ENCODE measurements around the gene DISP2.

DISP2 gene

DNA sequence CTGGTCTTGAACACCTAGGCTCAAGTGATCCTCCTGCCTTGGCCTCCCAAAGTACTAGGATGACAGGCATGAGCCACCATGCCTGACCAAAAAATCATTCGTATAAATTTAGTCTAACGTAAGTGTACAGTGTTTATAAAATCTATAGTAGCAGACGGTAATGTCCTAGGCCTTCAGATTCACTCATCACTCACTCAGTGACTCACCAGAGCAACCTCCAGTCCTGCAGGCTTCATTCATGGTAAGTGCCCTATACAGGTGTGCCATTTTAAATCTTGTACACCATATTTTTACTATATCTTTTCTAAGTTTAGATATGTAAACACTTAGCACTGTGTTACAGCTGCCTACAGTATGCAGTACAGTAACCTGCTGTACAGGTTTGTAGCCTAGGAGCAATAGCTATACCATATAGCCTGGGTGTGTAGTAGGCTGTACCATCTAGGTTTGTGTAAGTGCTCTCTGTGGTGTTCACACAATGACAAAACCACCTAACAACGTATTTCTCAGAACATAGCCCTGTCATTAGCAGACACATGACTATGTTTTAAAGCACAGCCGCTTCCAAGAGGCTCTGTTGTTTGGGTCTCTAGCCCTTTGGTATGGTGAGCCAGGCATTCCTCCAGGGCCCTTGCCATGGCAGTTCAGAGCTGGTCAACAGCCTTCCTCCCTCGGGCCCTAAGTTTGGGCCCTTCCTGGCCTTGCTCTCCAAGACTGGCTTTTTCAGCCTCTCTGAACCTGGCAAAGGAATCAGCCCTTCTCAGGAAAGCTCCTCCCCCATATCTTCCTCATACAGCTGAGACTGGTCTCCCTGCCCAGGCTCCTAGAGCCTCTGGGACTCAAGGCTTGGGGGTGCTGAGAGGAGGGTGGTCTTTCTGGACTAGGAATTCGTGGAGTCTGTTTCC, 15.4 kb upstream of the DISP2 start:
- DNase-seq (ENCODE audit: low spot score): no peak

DNA sequence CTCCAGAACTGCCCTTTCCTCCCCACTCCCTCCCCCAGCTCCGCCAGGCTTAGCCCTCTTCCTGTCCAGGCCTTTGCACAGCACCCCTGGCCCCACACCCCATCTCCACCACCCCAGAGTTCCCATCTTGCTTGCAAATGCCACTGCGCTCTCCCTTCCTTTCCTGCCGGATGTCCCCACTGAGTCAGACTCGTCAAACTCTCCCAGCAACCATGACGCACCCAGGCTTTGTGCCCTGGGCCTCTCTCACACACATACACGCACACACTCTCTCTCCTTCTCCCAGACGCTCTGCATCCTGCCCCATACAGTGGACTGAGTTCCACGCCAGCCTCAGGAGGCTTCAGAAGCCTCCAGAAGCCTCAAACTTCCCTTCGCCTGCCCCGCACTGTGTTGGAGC, 14.5 kb upstream of the DISP2 start:
- no peak for DNase-seq (ENCODE audit: low spot score)

DNA sequence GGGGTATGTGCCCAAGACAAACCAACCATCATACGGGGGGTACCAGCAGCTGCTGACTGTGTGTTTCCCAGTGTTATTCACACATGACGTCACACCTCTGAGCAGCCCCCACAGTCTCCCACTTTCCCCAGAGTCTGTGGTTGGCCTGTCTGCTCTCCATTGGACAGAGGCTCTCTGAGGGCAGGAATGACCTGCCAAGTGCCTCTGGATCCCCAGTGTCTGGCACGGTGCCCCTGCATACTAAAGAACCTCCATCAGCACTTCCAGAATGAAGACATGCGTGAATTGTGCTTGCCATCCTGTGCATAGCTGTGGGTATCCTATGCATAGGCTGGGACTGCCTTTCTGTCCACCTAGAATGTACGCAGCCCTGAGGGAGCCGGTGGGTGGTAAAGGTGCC, 13.8 kb upstream of the DISP2 start:
- DNase-seq (ENCODE audit: low spot score): no peak

DNA sequence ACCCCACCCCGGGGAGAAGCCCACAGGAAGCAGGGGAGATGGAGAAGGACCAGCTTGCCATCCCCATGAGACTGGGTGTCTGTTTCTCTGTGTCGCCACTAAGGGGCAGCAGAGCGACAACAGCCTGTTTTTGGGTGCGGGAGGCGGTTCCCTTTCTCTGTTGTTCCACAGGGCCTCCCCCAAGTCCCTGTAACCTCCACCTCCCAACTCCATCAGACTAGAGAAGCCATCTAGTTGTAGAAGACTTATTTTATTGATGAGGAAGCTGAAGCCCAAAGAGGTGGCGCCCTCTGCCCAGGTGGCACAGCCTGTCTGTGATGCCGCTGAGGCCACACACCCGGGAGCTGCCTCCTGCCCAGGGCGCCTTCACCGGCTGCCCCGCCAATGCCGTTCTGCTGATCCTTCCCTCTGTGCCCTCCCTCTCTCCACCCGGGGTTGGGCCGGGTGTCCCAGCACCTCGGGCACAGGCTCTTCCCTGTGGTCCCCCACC, 13.3 kb upstream of the DISP2 start:
- DNase-seq (ENCODE audit: low spot score): no peak

DNA sequence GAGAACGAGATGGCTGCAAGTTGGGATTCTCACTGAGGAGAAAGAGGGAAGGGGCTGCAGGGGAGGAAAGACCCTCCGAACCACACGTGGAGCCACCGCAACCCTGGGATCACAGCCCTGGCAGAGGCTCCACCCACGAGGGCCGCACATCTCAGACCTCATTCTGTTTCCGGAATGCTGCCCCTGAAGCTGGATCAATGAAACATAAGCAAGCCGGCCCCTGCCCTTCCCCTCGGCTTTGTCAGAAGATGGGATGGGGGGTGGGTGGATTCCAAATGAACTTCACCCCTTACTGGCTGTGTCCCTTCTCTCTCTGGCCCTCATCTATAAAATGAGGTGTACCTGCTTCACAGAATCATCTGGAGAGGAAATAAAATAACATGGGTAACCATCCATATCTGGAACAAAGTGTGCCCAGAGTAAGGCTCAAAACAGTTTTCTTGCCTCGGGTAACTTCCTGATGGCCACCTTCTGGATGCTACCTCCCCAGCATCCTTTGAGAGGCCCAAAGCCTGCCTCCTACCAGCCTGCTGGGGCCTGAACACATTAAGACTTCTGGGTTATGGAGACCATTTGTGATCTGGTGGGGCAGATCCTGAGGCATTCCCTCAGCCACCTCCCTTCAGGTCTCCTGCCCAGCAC, 12.7 kb upstream of the DISP2 start:
- DNase-seq (ENCODE audit: low spot score): no peak

DNA sequence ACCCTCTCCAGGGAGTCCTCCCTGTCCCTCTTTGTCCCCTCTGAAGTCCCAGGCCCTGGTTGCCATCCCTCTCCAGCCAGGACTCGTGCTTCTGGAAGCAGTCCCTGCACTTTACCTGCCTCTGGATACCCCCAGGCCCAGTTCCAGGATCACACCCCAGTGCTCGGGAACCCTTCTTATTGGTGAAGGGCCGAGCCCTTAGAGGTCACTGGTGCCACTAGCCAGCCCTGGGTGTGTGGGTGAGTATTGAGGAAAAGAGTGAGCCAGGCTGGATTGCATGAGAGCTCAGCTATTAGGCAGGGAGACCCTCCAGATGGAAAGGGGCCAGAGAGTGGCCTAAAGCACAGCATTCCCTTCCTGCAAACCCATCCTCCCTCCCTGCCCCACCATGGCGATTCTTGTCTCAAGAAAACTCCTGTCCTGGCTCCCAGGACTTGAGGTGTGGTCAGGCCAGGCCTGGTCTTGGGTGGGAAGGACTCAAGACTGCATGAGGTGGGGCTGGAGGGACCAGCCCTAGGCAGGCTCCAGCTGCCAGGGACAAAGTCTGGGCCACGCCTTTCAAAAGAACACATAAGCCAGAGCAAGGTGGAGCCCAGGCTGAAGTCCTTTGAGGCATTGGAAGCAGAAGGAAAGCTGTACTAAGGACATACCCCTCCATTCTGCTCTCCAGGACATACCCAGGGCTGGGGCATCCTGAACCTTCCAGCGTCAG, 12.0 kb upstream of the DISP2 start:
- DNase-seq (ENCODE audit: low spot score): no peak

DNA sequence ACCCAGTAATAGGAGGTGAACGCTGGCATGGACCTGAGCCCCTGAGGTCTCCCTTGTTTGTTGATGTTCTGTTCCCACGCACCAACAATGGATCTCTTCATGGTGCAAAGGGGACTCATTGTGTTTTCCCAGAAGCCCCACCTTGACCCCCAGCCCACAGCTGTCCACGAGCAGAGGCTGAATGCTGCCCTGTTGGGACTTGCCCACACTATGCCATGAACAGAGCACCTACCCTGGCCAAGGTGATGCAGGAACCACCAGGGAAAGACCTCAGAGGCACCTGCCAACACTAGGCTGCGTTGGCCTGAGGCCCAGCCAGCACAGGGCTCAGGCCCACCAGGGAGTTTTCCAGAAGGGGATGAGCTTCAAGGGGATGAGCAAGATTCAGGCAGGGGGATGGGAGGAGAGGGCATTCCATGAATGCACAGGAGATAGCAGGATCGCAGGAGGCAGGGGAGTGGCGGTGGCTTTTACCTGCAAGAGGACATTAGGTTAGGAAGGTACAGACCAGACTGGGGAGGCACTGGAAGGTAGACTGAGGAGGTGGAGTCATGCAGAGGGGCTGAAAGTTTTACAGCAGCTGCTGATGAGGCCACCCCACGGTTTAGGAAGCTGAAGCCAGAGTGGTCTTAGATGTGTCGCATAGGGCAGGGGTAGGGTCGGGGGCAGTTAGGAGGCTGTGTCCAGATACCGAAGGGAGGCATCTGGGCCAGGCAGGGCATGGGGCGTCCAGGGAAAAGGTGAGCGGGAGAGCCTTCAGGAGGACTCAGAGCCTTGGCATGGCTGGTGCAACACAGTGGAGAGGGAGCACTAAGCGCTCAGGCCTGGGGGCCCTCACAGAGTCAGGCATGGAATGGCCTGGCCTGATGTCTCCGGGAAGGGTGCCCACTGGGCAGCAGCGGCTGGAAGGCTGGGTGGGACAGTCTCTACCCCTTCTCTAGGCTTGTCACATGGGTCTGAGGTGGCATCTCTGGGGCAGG, 11.2 kb upstream of the DISP2 start:
- DNase-seq (ENCODE audit: low spot score): no peak

DNA sequence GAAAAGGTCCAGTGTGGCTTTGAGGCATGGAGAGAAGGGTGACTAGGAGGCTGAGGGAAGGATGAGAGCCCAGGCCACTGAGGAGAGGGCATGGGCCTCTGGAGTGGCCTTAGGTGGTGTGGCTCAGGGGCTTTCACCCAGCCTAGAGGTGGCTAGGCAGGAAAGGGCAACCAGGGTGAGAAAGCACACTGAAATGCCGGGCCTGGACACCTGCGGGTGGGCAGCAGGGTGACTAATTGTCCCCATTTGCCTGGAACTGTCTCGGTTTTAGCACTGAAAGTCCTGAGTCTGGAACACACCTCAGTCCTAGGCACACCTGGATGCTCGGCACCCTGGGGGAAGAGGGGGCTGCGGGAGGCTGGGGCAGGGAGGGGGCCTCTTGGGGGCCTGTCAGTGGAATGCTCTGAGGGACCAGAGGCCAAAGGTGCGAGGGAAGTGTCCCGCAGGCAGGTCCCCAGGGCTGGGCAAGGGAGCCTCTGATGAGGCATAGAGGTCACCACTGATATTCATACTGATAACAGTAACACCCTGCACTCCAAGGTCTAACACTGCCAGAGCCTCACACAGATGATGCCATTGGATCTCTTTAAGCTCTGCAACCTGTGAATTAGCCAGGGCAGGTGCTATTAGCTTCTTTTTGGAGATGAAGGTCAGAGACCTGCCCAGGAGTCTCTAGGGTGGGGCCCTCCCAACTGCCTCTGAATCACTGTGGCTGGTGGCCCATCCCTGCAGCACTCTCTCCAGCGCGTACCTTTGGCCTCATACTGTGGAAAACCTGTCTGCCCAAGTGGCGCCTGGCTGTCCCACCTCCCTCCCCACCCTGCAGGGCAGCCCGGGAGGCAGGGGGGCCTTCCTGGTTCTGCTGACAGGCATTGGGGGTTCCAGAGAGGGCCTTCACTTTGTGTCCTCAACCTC, 10.2 kb upstream of the DISP2 start:
- no peak for DNase-seq (ENCODE audit: low spot score)

DNA sequence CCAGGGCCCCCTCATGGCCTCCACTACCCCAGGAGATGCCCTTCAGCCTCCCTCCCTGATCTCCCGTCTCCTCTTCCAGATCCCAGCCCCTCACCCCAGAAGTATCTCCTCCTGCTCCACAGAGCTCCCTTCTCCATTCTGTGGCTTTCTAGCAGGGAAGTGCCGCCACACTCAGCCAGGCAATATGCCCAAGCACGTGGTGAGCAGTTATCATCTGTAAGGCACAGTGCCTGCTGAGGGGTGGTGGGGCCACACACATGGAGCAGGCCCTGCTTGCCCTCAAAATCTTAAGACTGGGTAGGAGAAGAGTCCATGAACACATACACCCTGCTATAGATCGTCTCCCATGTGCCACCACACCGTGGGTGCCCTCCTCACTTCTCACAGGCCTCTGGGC, 9.5 kb upstream of the DISP2 start:
- no peak for DNase-seq (ENCODE audit: low spot score)

DNA sequence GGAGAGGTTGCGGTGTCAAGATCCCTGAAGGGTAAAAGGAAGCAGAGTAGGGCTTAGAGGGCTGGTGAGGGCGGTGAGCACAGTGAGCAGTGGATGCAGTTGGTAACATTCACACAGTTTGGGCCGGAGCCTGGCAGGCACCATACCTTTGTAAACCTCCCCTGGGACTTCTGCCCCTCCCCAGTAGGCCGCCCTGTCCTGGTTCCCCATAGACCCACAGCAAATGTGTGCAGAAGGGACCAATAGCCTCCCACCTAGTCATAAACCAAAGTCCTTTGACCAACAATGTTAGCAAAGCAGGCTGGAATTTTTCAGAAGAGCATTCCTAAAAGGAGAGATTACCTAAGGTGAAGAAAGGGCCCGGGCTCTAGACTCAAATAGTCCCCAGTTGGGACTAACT, 8.9 kb upstream of the DISP2 start:
- no peak for DNase-seq (ENCODE audit: low spot score)

DNA sequence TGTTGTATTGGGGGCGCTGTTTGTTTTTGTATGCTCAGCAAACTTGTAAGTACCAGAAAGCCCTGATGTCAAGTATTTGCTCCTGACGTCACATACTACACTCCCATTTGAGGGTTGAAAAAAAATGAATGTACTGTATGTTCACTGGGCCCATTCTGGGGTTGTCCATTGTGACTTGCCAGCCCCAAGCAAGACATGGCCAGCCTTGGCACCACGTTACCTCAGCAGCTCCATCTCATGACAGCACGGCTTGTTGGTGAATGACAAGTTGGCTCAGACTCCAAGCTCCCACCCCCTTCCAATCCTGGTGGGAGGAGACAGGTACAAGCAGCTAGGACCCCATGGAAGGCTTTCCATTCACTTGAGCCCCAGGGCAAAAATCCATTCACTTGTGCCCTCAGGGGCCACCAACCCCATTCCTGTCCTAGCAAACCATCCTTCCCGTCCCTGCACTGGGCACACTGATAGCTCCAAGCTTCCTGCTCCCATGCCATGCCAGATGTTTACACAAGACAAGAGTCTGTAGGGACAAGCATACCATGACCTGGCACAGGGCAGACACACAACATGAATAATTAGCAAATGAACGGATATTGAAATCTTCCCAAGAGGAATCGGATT, 5.6 kb upstream of the DISP2 start:
- no peak for DNase-seq (ENCODE audit: low spot score)

DNA sequence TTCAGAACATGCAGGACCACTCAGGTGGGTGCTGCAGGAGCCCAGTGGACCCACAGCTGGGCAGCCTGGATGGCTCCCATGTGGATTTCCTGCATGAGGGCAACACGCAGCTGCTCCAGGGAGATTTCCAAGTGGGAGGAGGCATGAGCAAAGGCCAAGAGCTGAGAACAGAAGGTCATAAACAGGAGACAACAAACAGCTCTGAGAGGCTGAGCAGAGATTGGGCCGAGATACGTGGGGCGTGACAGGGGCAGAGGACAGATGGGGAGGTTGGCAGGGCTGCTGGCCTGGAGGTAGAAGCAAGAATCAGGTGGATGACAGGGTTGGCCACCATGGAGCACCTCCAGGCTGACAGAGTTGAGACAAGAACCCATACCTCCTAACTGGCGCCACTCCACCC, 4.3 kb upstream of the DISP2 start:
- DNase-seq (ENCODE audit: low spot score): no peak

DNA sequence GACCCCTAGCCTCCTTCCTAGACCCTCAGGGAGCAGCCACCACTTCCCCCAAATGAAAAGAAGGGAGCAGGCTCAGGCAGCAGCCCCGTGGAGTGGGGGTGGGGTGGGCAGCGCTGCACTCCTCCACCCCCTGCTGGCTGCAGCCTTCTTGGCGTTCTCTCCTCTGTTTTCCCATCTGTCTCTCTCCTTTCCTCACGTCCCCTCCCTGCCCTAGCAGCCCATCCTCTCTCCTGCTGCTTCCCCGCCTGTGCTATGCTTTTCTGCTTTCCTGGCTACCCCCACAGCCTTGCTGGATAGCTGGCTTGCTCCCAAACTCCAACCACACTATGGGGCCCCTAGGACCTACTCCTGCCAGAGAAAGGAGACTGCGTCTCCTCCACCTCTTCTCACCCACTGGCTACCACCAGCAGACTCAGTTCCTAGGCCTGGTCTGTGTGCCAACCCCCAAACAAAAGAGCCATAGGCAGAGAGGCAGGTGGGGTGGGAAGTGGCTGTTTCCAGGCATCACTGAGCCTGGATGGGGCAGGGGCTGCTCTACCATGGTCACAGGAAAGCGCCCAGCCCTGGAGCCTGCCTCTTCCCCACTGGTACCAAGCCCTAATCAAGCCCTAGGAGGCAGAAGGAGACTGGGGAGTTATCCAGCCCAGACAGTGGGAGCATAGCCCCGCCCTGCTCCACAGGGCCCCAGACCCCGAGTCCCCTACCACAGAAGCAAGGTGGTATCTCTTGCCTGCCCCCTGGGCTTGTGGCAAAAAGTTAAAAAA, 3.4 kb upstream of the DISP2 start:
- DNase-seq (ENCODE audit: low spot score): no peak

DNA sequence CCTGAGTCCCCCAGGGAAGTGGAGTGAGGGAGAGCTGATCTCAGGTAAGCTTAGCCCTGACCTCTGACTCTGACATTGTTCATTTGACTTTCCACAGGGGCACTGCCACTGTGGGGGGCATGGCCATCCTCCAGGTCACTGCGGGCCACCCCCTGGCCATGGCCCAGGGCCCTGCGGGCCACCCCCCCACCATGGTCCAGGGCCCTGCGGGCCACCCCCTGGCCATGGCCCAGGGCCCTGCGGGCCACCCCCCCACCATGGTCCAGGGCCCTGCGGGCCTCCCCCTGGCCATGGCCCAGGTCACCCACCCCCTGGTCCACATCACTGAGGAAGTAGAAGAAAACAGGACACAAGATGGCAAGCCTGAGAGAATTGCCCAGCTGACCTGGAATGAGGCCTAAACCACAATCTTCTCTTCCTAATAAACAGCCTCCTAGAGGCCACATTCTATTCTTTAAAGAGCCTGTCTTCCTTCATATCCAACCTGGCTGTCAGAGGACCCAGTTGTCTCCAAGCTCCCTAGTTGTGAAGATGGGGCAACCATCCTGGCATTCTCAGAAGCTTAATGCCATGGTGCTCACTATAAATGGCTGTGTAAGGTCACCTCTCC, 1.9 kb upstream of the DISP2 start:
- no peak for DNase-seq (ENCODE audit: low spot score)

DNA sequence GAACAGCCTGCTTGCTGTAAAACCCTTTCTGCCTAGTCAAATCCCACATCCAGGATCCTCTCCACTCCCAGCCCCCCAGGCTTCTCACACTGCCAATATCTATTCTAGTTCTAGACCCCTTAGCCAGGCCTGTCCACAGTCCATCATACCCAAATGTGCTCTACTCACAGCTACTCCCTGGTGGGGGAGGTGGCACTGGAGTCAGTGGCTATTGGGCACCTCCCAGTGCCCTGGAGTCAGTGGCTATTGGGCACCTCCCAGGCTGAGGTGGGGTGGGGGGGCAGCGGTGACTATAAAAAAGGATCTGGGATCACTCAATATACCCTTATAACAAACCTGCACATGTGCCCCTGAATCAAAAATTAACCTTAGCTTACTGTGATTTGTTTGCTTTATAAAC, 773 bp upstream of the DISP2 start:
- DNase-seq (ENCODE audit: low spot score): no peak

DNA sequence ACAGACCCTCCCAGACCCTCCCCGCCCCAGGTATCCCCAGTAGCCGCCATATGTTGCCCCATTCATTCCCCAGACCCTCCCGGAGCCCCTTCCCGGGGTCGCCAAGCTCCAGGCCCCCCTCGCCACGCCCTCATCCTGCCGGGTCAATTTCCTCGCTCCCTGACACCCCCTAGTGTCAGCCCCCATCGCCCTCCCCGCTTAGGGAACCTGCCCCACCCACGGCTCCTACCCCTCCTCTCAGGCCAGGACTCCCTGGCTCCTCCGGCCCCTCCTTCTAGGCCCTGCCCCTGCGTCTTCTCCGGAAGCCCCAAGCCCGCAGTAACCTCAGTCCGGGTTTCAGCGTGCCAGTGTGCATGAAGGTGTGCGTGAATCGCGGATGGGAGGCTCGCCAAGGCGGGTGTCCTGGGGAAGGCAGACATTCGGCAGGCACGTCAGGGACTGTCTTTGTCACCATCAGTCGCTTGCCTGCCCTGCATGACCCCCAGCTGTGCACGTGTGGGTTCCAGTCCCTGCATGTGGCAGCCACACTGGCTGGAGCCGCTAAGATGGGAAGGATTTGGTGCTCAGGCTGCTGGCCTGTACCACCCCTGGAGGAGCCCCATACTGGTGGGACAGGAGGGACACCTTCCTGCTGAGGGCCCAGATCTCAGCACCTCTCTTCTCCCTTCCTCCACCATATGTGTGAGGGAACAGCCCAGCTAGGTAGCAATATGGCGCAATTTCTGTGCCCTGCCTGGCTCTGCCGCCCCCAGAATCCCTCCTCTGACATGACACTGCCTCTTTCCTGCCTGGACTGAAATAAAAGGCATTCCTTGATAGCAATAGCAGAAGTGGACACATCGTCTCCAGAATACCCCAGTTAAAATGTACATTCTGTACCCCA, 693 bp downstream of the DISP2 start:
- no peak for DNase-seq (ENCODE audit: low spot score)

DNA sequence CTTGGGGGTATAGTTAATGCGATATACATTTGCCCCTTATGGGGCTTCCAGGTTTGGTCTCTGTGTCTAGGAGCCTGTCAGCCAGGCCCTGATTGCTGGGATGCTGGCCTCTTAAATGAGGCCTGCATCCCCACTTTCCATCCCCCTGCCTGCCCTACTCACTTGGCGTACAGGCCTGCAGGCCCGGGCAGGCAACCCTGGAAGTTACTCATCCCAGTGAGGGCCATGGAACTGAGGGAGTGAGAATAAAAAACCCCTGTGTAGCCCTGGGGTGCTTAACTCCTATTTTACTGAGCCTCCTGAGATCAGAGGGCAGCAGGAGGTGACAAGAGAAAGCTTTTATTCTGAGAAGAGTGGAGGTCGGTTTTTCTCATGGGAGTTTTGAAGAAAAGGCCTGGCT, 2.0 kb downstream of the DISP2 start:
- no peak for DNase-seq (ENCODE audit: low spot score)

DNA sequence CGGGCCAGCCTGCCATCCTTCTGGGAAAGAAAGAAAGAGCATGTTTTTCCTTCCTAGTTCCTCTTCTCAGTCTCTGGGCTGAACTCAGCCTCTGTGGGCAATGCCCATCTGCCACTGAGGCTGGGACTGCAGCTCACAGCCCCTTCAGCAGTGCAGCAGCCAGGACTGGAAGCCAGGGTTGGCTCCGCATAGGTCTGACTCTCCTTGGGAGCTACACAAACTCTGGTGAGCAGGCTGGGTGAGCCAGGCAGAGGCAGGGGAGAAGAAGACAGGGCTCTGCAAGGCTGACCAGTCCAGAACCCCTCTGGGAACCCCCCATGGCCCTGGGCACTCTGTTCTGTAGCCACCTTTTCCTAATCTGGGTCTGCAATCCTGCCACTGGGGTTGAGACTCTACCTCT, 3.6 kb downstream of the DISP2 start:
- DNase-seq (ENCODE audit: low spot score): no peak
